ENCODE data around the gene SENP5.
"Not testable (repeated sequence)": the region's sequence is repeated elsewhere in the genome, so short reads cannot be mapped to it uniquely, and the experiment has no call there.

The SENP5 gene

DNA sequence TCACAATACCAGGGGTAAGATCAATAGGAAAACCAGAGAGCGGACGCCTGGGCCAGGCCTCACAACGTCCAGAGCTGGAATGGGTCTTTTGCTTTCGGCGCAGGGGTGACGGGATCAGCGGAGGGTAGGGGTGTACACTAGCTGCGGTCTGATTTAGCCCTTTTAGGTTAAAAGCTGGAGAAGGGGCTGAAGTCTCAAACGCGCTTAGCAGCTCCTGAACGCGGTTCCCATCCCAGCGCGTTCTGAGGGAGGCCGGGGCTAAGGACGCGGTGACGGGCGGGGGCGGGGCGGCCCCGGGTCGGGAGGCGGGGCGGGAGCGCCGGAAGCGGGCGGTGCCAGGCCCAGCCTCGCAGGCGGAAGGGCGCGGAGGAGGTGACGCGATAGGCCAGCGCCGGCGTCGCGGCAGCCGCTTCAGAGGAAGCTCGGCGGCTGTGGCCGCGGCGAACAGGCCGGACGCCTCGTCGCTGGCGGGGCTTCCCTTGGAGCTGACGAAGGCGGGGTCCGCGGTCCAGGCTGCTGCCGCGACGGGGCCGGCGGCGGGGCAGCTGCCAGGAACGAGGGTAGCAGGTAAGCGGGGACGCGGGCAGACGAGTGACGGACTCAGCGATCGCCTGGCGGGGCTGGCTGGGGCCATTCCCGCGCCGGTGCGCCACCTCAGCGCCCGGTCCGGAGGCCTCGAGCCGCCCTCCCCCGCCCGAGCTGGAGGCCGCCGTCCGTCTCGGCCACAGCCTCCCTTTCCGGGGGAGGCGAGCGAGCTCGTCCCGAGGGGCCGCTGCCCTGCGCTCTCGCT is at the start of gene SENP5:
Gene SENP5 (plus strand): TSS at position 414 of the 790 bp plus-strand sequence. CDS start 17,262 bp downstream, outside the sequence.
- DNase-seq, result peak; percentile 94

DNA sequence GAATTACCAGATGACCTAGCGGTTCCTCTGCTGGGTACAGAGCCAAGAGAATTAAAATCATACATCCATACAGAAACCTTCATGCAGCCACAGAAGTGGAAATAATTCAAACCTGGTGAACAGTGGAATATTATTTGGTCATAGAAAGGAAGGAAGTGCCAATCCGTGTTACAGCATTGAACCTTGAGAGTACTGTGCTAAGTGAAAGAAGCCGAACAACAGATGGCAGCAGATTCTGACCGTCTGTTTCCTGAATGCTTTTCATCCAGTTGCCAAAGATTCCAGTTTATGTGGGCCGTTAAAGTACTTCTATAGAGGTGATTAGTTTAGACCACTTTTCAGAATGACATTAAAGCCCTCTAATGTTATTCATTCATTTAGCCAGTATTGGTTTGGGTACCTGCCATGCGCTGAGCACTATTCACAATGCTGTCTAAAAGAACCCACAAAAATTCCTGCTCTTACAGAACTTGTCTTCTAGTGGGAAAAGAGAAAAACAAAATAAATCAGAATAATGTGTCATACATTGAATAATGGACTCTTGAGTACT is 45.8 kb upstream of the SENP5 start:
- no peak for DNase-seq

GRCh38 chr3:196829651-196830050 is 38.1 kb upstream of the SENP5 start:
- DNase-seq, result not testable (repeated sequence)

DNA sequence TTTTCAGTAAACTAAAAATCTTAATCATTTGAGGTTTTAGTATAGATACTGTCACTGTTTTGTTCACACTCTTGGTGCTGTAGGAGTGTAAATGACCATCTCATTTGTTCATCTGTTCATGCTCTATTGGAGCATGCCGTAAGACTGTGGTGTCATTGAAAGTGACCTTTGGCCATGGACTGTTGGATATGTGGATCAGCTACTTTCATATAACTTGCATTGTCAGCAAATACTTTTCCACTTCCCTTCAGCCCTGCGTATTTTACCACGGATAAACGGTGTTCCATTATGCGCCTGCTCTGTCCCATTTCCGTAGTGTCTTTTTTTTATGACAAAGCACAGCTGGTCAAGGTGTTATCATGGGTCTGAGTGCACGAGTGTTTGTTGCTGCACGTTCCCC is 32.6 kb upstream of the SENP5 start:
- no peak for DNase-seq

GRCh38 chr3:196836626-196837025 is 31.1 kb upstream of the SENP5 start:
- DNase-seq, result not testable (repeated sequence)

DNA sequence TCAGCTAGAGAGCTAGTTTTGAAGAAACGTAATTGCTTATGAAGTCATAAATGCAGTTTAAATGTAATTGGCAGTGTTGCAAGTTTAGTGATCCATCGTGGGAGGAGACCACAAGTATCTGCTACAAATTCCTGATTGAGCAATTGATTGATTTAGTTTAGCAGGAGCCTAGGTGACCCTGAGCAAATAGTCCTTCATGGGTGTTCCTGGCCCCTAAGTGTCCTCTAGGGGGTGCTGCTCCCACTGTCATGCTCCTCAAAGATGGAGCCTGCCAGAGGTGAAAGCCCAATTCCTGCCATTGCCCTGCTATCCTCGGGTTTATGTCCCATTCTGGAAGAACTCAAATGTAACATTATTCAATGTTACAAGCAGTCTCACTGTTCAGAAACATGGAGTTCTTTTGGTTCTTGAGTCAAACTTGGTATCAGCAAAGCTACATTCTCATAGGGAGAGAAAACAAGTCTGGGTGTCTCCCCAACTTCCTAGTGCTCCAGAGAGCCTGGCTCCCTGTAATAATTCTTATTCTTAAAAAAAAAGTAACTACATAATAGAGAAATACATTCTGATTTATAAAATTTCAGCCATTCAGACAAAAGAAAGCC is 29.8 kb upstream of the SENP5 start:
- peak; percentile 83 for DNase-seq

DNA sequence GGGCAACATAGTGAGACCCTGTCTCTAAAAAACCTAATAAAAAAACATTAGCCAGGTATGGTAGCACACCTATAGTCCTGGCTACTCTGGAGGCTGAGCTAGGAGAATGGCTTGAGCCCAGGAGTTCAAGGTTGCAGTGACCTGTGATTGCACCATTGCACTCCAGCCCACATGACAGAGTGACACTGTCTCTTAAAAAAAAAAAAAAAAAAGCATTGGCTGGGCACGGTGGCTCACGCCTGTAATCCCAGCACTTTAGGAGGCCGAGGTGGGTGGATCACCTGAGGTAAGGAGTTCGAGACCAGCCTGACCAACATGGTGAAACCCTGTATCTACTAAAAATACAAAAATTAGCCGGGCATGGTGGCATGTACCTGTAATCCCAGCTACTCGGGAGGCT is 28.4 kb upstream of the SENP5 start:
- DNase-seq, result not testable (repeated sequence)

DNA sequence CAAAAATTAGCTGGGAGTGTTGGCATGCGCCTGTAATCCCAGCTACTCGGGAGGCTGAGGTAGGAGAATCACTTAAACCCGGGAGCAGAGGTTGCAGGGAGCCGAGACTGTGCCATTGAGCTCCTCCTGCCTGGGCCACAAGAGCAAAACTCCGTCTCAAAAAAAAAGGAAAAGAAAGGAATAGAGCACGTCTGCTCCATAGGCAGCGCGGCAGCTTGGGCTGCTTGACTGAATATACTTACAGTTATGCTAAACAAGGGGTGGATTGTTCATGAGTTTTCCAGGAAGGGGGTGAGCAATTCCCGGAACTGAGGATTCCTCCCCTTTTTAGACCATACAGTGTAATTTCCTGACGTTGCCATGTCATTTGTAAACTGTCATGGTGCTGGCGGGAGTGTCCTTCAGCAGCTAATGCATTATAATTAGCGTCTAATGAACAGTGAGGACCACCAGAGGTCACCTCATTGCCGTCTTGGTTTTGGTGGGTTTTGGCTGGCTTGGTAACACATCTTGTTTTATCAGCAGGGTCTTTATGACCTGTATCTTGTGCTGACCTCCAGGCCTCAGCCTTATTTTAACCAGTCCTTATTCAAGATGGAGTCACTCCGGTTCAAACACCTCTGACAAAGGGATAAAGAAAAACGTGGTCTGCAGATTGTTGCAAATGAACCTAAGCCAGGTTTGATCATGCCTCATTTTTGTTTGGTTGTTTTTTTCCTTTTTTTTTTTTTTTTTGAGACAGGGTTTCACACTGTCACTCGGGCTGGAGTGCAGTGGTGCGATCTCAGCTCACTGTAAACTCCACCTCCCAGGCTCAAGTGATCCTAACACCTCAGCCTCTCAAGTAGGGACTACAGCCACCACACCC is 24.9 kb upstream of the SENP5 start:
- DNase-seq, result peak; percentile 29

DNA sequence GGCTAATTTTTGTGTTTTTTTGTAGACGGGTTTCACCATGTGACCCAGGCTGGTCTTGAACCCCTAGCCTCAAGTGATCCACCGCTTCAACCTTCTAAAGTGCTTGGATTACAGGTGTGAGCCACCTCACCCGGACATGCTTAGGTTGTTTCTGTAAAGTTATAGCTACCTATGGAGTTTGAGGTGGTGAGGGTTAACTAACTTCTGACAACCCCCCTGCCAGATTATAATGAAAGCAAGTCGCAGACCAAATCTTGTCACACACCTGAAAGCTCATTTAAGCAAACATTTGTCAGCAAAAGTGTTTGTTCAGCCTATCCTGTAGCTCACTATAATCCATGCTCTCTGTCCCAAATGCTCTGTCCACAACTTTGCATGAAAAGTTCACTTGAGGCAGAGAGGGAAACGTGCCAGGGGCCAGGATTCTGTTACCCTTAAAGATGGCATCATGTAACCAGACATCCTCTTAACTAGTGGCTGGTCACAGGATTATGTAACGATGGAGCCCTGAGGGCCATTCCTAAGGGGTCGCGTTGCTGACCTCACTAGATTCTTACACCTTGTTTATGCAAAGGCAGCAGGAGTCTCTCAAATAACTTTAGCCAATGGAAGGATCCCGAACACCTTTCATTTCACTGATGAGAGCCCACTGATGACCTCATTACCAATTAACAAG is 24.1 kb upstream of the SENP5 start:
- no peak for DNase-seq

GRCh38 chr3:196844235-196845219 is 23.2 kb upstream of the SENP5 start:
- DNase-seq, result not testable (repeated sequence)

DNA sequence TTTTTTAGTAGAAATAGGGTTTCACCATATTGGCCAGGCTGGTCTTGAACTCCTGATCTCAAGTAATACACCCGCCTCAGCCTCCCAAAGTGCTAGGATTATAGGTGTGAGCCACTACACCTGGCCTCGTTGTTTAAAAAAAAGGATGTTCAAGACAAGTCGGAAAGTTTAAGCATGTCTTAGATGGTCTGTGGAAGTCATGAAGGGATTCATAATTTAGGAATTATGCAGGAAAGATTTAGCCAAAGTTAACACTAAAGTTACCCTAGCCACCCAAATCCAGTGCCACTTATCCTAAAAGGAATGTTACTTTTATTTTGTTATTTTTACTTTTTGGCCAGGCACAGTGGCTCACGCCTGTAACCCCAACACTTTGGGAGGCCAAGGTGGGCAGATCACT is 19.3 kb upstream of the SENP5 start:
- not testable (repeated sequence) for DNase-seq

DNA sequence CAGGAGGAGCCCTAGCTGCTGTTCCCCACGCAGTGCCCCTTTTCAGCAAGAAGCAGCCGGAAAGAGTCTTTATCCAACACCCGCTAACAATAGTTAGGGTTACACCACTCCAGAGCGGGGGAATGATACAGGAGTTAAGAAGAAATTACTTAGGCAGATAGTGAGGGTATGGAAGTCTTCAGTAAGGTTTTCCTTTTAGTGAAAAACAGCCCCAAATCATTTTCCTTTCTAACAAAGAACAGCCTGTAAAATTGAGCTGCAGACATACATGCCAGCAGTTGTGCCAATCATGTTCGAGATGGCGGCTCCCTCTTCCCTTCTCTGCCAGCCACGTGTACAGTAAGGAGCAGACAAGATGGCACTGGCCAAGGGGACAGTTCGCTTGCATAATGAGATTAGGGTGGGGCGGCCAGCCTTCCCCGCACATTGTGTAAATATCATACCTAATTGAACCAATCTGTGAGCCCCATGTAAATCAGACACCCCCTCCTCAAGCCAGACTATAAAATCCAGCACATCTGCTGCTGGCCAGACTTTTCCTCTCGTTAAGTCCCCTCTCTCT is 18.5 kb upstream of the SENP5 start:
- no peak for DNase-seq

DNA sequence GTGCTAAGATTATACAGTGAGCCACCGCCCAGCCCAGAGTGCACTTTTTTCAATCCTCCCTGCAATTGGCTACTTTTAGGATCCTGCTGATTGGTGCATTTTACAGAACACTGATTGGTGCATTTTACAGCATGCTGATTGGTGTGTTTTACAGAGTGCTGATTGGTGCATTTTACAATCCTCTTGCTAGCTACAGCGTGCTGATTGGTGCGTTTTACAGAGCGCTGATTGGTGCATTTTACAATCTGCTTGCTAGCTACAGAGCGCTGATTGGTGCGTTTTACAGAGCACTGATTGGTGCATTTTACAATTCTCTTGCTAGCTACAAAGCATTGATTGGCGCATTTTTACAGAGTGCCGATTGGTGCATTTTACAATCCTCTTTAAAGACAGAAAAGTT is 4.7 kb upstream of the SENP5 start:
- DNase-seq, result not testable (repeated sequence)

GRCh38 chr3:196867155-196867506 is 589 bp upstream of the SENP5 start:
- no peak for DNase-seq

- peak; percentile 25 for DNase-seq
Observed at GRCh38 chr3:196868297-196868661, 559 bp downstream of the SENP5 start.

- no peak for DNase-seq
Observed at GRCh38 chr3:196872316-196872715, 4.6 kb downstream of the SENP5 start.

DNA sequence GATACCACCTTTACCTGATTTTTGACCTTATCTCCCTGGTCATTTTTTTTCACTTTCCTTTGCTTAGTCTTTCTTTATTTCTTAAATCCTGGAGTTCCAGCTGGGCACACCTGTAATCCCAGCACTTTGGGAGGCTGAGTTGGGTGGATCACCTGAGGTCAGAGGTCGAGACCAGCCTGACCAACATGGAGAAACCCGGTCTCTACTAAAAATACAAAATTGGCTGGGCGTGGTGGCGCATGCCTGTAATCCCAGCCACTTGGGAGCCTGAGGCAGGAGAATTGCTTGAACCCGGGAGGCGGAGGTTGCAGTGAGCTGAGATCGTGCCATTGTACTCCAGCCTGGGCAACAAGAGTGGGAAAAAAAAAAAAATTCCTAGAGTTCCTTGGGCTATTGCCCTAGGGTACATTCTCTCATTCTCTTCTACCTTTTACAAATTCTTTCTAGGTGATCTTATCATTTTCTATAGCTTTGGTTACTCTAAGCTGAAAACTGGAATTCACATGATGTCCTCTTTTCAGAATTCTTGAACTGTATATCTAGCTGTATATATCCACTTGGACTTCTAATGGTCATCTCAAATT is 6.9 kb downstream of the SENP5 start:
- not testable (repeated sequence) for DNase-seq

- DNase-seq, result no peak
Observed at GRCh38 chr3:196875258-196875657, 7.5 kb downstream of the SENP5 start.

DNA sequence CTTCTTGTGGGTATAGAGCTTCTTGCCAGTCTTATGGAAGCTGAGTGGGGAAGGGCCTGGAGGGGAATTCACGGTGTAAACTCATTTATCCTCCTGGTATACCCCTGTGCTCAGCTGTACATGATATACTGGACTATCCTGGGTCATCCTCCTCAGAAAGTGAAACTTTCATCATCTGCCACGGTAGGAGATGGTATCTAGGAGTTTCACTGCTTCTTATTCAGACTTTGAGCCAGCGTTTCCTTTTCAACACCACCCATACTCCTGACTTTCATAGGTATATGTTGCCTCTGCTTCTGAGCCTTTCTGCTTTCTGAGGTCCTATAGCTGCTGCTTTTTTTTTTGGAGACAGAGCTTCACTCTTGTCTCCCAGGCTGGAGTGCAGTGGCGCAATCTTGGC is 15.6 kb downstream of the SENP5 start:
- DNase-seq, result peak; percentile 67

GRCh38 chr3:196886144-196886543 is 18.4 kb downstream of the SENP5 start:
- DNase-seq, result peak; percentile 57
